ENCODE measurements around the gene KRTAP10-1.

Gene KRTAP10-1

GRCh38 chr21:44512496-44513388 lies 27.3 kb downstream of the KRTAP10-1 start:
- Mint-ChIP-seq H3K4me3 (no peak overlapping the region), H3K9me3 (no peaks in the 10 kb centered on the region), H3K36me3 (ENCODE audit: low read depth) (no peaks in the 10 kb centered on the region), H3K4me1 (ENCODE audit: low read depth) (no peaks in the 10 kb centered on the region), H3K27me3 (ENCODE audit: low read depth) (no peaks in the 10 kb centered on the region), H3K27ac (no peak overlapping the region)

GRCh38 chr21:44511938-44512275 lies 28.1 kb downstream of the KRTAP10-1 start:
- no peaks in the 10 kb centered on the region for H3K36me3 Mint-ChIP-seq (ENCODE audit: low read depth)
- H3K27ac Mint-ChIP-seq, result no peak overlapping the region
- H3K27me3 Mint-ChIP-seq (ENCODE audit: low read depth), result no peaks in the 10 kb centered on the region
- no peaks in the 10 kb centered on the region for H3K4me1 Mint-ChIP-seq (ENCODE audit: low read depth)
- no peaks in the 10 kb centered on the region for H3K9me3 Mint-ChIP-seq
- H3K4me3 Mint-ChIP-seq, result no peak overlapping the region

GRCh38 chr21:44511219-44511937 lies 28.6 kb downstream of the KRTAP10-1 start:
- H3K36me3 Mint-ChIP-seq (ENCODE audit: low read depth), result no peaks in the 10 kb centered on the region
- H3K9me3 Mint-ChIP-seq, result no peaks in the 10 kb centered on the region
- no peak overlapping the region for H3K27ac Mint-ChIP-seq
- no peaks in the 10 kb centered on the region for H3K4me1 Mint-ChIP-seq (ENCODE audit: low read depth)
- no peak overlapping the region for H3K4me3 Mint-ChIP-seq
- no peaks in the 10 kb centered on the region for H3K27me3 Mint-ChIP-seq (ENCODE audit: low read depth)

GRCh38 chr21:44510508-44511218 lies 29.3 kb downstream of the KRTAP10-1 start:
- Mint-ChIP-seq H3K36me3 (ENCODE audit: low read depth) (no peaks in the 10 kb centered on the region), H3K27me3 (ENCODE audit: low read depth) (no peaks in the 10 kb centered on the region), H3K4me3 (no peak overlapping the region), H3K27ac (no peak overlapping the region), H3K9me3 (no peaks in the 10 kb centered on the region), H3K4me1 (ENCODE audit: low read depth) (no peaks in the 10 kb centered on the region)

- no peaks in the 10 kb centered on the region for H3K9me3 Mint-ChIP-seq
- H3K4me1 Mint-ChIP-seq (ENCODE audit: low read depth), result no peaks in the 10 kb centered on the region
- no peak overlapping the region for H3K27ac Mint-ChIP-seq
- no peaks in the 10 kb centered on the region for H3K36me3 Mint-ChIP-seq (ENCODE audit: low read depth)
- no peaks in the 10 kb centered on the region for H3K27me3 Mint-ChIP-seq (ENCODE audit: low read depth)
- no peak overlapping the region for H3K4me3 Mint-ChIP-seq
Measured at GRCh38 chr21:44510109-44510507, 29.9 kb downstream of the KRTAP10-1 start.

GRCh38 chr21:44509539-44509938 lies 30.5 kb downstream of the KRTAP10-1 start:
- no peaks in the 10 kb centered on the region for H3K36me3 Mint-ChIP-seq (ENCODE audit: low read depth)
- no peaks in the 10 kb centered on the region for H3K9me3 Mint-ChIP-seq
- H3K27me3 Mint-ChIP-seq (ENCODE audit: low read depth), result no peaks in the 10 kb centered on the region
- H3K4me3 Mint-ChIP-seq, result no peak overlapping the region
- H3K4me1 Mint-ChIP-seq (ENCODE audit: low read depth), result no peaks in the 10 kb centered on the region
- no peak overlapping the region for H3K27ac Mint-ChIP-seq

GRCh38 chr21:44508711-44509445 lies 31.1 kb downstream of the KRTAP10-1 start:
- H3K4me3 Mint-ChIP-seq, result no peak overlapping the region
- H3K27me3 Mint-ChIP-seq (ENCODE audit: low read depth), result no peaks in the 10 kb centered on the region
- no peaks in the 10 kb centered on the region for H3K4me1 Mint-ChIP-seq (ENCODE audit: low read depth)
- H3K36me3 Mint-ChIP-seq (ENCODE audit: low read depth), result no peaks in the 10 kb centered on the region
- no peak overlapping the region for H3K27ac Mint-ChIP-seq
- H3K9me3 Mint-ChIP-seq, result no peaks in the 10 kb centered on the region

- Mint-ChIP-seq H3K4me3 (no peak overlapping the region), H3K27me3 (ENCODE audit: low read depth) (no peaks in the 10 kb centered on the region), H3K9me3 (no peaks in the 10 kb centered on the region), H3K27ac (no peak overlapping the region), H3K4me1 (ENCODE audit: low read depth) (no peaks in the 10 kb centered on the region), H3K36me3 (ENCODE audit: low read depth) (no peaks in the 10 kb centered on the region)
Measured at GRCh38 chr21:44508426-44508710, 31.6 kb downstream of the KRTAP10-1 start.

- no peaks in the 10 kb centered on the region for H3K4me1 Mint-ChIP-seq (ENCODE audit: low read depth)
- no peaks in the 10 kb centered on the region for H3K9me3 Mint-ChIP-seq
- no peaks in the 10 kb centered on the region for H3K36me3 Mint-ChIP-seq (ENCODE audit: low read depth)
- H3K27me3 Mint-ChIP-seq (ENCODE audit: low read depth), result no peaks in the 10 kb centered on the region
- no peak overlapping the region for H3K4me3 Mint-ChIP-seq
- no peak overlapping the region for H3K27ac Mint-ChIP-seq
Measured at GRCh38 chr21:44507673-44508425, 32.1 kb downstream of the KRTAP10-1 start.

GRCh38 chr21:44506279-44507255 lies 33.4 kb downstream of the KRTAP10-1 start:
- Mint-ChIP-seq H3K9me3 (no peaks in the 10 kb centered on the region), H3K27ac (no peak overlapping the region), H3K4me1 (ENCODE audit: low read depth) (no peaks in the 10 kb centered on the region), H3K36me3 (ENCODE audit: low read depth) (no peaks in the 10 kb centered on the region), H3K27me3 (ENCODE audit: low read depth) (no peaks in the 10 kb centered on the region), H3K4me3 (no peak overlapping the region)

GRCh38 chr21:44505673-44506278 lies 34.2 kb downstream of the KRTAP10-1 start:
- Mint-ChIP-seq H3K4me1 (ENCODE audit: low read depth) (no peaks in the 10 kb centered on the region), H3K36me3 (ENCODE audit: low read depth) (no peaks in the 10 kb centered on the region), H3K9me3 (no peaks in the 10 kb centered on the region), H3K27ac (no peak overlapping the region), H3K27me3 (ENCODE audit: low read depth) (no peaks in the 10 kb centered on the region), H3K4me3 (no peak overlapping the region)

- Mint-ChIP-seq H3K36me3 (ENCODE audit: low read depth) (no peaks in the 10 kb centered on the region), H3K4me1 (ENCODE audit: low read depth) (no peaks in the 10 kb centered on the region), H3K27me3 (ENCODE audit: low read depth) (no peaks in the 10 kb centered on the region), H3K4me3 (no peak overlapping the region), H3K9me3 (no peaks in the 10 kb centered on the region), H3K27ac (no peak overlapping the region)
Measured at GRCh38 chr21:44503901-44504399, 36.0 kb downstream of the KRTAP10-1 start.

Data from T-helper 1 cell treated with Interleukin-12 subunit alpha and Interleukin-12 subunit beta and Interleukin-4 antibody, amounts not matched to agents 30 μg/mL and 1 μg/mL, for 36 hours (primary cell).